Measurements from ENCODE around the gene TSFM.
A peak's percentile ranks its signal among the peaks of the same experiment; 100 is the strongest.

Gene TSFM

GRCh38 chr12:57759360-57759980 is 23.1 kb upstream of the TSFM start:
- TF ChIP-seq CTCF (IDR thresholded peaks at IDR 0.05; ENCODE audit: borderline replicate concordance, insufficient read depth, low read depth, low read length), result peak; percentile 58
- H3K4me3 ChIP-seq (ENCODE audit: low read depth, low read length), result no peak overlapping the region

- H3K4me3 ChIP-seq (ENCODE audit: low read depth, low read length), result no peak overlapping the region
- no peak for TF ChIP-seq CTCF (IDR thresholded peaks at IDR 0.05; ENCODE audit: borderline replicate concordance, insufficient read depth, low read depth, low read length)
Observed at GRCh38 chr12:57760347-57760982, 22.1 kb upstream of the TSFM start.

GRCh38 chr12:57761391-57761998 is 21.1 kb upstream of the TSFM start:
- TF ChIP-seq CTCF (IDR thresholded peaks at IDR 0.05; ENCODE audit: borderline replicate concordance, insufficient read depth, low read depth, low read length), result no peak

GRCh38 chr12:57762463-57762862 is 20.1 kb upstream of the TSFM start:
- no peak for TF ChIP-seq CTCF (IDR thresholded peaks at IDR 0.05; ENCODE audit: borderline replicate concordance, insufficient read depth, low read depth, low read length)
- no peak overlapping the region for H3K4me3 ChIP-seq (ENCODE audit: low read depth, low read length)

More at GRCh38 chr12:57761391-57761998, 21.1 kb upstream of the TSFM start:
- no peak overlapping the region for H3K4me3 ChIP-seq (ENCODE audit: low read depth, low read length)

GRCh38 chr12:57763881-57764661 is 18.5 kb upstream of the TSFM start:
- no peak overlapping the region for H3K4me3 ChIP-seq (ENCODE audit: low read depth, low read length)

GRCh38 chr12:57764662-57765002 is 18.0 kb upstream of the TSFM start:
- no peak for TF ChIP-seq CTCF (IDR thresholded peaks at IDR 0.05; ENCODE audit: borderline replicate concordance, insufficient read depth, low read depth, low read length)
- peak overlapping the region; percentile 11 for H3K4me3 ChIP-seq (ENCODE audit: low read depth, low read length)

More at GRCh38 chr12:57763881-57764661, 18.5 kb upstream of the TSFM start:
- TF ChIP-seq CTCF (IDR thresholded peaks at IDR 0.05; ENCODE audit: borderline replicate concordance, insufficient read depth, low read depth, low read length), result no peak
